HG03442 (cell line): ENCODE results near the gene PPP1R37.
A peak's percentile ranks its signal among the peaks of the same experiment; 100 is the strongest.

Experiments used
- ATAC-seq: cut with Tn5 transposase; IDR thresholded peaks from one replicate; pipeline ENCODE4 v1.9.1; 2021; ENCODE audit warnings: mild to moderate bottlenecking, moderate library complexity; ENCODE audit not compliant: unreplicated experiment

The PPP1R37 gene

DNA sequence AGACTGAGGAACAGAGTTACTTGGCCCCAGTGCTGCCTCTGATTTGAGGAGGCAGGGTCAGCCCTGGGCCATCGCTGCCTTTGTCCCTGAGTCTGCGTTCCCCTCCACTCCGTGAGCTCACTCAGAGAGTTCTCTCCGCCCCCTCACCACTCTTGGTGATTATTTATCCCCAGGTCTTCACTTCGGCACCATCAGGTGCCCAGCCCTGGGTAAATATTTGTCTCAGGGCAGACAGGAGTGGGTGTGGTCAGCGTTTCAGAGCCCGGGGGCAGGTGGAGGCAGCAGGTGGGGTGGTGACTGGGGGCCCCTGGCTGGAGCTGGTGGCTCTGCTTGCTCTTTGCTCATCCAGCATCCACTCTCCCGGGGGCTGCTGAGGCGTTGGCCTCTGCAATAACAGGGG is 20.6 kb downstream of the PPP1R37 start:
- ATAC-seq, result no peak

DNA sequence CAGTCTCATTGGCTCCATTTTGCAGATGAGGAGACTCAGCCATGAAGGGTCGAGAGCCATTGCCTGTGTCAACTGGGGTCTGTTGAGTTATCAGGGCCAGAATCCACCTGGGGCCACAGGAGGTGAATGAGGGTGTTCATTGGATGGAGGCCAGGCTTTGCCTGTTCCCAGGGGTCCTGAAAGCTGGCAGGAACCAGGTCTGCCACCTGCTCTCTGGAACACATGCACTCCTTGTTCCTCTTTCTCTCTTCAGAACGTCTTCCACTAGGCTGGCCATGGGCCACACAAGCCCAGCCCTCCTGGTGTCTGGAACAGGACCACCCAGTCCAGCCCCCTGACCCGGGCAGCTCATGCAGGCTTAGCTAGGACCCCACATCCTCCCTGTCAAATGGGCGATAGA is 21.1 kb downstream of the PPP1R37 start:
- no peak for ATAC-seq

DNA sequence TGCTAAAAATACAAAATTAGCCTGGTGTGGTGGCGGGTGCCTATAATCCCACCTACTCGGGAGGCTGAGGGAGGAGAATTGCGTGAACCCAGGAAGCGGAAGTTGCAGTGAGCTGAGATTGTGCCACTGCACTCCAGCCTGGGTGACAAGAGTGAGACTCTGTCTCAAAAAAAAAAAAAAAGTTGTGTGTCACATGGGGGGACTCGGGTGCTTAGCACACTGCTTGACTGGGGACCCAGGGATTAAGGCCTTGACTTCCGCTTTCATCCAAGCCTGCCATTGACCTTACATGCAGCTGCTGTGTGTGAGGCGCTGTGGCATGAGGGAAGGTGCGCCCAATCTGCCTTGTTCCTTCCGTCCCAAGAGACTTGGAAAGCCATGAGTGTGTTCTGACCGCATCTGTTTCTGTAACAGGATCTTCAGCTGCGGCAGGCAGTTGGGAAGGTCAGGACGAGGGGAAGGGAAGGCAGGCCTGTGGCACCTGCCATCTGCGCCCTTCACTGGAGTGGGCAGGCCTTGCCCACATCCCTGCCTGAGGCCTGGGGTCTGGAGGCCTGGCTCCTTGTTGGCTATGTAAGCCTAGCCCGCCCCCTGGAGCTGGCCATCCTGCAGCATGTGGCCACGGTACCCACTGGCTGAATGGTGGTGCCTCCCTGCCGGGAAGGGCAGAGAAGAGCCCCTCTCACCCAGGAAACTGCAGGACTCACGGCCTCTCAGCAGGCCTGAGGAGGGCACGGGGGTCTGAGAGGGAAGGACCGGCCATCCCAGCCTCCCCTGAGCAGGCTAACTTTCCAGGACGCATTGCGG is 23.0 kb downstream of the PPP1R37 start:
- ATAC-seq, result no peak

DNA sequence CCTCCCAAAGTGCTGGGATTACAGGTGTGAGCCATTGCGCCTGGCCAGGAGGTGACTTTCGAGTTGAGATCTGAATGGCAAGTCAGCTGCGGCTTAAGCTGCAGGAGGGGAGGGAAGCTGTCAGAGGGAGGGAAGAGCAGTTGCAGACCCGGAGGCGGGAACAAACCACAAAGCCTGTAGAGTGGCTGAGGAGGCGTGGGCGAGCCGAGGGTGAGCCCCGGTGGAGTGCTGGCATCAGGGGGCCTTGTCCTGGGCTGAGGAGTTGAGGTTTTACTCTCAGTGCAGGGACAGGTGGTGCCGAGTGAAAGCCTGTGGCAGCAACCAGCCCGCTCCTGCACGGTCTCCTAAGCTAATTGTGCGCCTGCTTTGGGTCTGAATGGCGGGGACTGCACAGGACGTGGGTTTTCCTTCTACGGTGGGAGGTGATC is 24.2 kb downstream of the PPP1R37 start:
- no peak for ATAC-seq

DNA sequence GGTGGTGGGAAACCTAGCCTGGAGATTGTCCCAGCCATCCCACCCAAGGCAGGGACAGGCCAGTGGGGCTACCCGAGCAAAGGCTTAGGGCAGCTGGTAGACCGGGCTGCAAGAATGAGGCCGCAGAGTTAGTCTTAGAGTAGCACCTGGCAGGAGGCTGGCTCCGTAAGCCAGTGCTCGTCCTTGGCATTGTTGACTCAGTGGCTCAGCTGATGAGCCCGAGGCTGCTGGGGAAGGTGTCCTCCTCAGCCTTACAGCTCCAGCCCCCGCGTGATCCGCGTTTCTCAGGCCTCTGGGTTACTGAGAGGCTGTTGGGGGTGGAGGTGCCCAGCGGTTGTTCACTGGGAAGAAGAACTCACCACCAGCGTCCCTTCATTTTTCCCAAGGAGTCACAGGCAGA is 24.7 kb downstream of the PPP1R37 start:
- no peak for ATAC-seq

DNA sequence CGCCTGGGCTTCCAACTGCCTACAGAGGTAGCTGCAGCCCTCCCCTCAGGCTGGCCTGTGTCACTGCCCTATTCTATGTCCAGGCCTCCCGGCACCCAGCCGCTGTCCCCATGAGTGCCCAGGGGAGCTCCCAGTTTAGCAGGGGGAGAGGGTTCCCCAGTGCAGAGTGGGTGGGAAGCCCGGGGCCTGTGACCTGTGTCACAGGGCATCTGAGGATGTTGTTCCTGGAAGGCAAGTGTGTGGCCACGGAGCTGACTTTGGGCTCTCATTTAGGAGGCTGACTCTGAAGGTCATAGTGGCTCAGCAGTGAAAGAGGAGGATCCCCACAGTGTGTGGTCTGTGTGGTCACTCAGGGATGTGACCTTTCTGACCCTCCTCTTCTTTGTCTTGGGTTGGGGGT is 25.1 kb downstream of the PPP1R37 start:
- no peak for ATAC-seq

DNA sequence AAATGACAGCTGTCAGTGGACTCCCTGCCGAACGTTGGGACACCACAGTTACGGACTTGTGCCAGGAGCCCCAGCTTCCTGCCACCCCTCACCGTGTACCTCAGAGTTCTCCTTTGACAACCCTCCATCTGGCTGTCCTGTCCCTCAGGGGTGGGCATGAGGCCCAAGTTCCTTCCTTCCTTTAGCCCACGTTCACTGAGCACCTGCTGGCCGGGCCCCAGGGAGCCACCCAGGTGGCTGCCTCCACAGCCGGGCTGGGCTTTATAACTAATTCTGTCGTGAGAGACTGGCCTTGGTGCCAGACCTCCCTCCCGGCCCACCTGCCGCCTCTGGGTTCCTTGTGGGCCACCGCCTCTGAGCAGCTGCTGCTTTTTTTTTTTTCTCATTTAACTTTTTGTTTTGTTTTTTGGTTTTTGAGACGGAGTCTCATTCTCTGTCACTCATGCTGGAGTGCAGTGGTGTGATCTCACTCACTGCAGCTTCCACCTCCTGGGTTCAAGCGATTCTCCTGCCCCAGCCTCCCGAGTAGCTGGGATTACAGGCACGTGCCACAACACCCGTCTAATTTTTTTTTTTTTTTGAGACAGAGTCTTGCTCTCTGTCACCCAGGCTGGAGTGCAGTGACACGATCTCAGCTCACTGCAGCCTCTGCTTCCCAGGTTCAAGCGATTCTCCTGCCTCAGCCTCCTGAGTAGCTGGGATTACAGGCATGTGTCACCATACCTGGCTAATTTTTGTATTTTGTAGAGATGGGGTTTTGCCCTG is 25.8 kb downstream of the PPP1R37 start:
- ATAC-seq, result peak; percentile 38

DNA sequence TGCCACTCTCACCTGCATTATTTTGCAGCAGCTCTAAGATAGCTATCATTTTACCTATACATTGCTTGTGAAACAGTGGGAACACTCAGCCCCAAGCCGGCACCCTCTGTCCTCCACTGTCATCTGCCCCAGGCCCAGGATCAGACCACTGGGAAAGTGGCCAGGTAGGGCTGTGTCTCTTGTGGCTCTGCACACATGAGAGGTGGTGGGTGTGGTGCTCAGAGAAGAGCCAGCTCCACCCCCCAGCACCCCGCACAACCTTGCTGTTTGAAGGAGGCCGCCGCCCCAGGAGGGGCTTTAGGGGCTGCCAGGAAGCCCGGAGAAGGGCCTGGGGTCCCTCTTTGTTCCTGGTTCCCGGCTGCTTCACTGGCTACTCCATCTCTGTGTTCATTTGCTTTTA is 26.6 kb downstream of the PPP1R37 start:
- no peak for ATAC-seq

DNA sequence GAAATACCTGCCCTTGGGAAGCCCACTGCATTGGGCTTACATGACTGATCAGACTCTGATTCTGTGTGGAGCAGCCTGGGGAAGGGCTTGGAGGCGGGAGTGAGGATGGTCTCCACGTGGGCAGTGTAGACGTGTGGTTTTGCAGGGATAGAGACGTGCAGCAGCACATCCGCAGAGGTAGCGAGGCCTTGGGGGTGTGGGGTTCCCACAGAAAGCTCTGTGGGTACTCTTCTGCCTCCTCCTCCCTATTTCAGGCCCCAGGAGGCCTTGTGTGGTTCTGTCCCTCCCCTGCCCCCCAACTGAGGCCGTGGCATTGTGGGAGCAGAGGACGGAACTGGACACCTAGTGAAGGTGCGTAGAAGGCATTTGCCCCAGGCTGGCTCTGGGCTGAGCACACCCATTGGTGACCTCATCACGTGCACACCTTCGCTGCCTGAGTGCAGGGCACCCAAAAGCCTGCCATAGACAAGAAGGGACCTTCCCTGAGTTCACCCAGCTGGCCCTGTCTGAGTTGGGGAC is 28.9 kb downstream of the PPP1R37 start:
- ATAC-seq, result no peak

DNA sequence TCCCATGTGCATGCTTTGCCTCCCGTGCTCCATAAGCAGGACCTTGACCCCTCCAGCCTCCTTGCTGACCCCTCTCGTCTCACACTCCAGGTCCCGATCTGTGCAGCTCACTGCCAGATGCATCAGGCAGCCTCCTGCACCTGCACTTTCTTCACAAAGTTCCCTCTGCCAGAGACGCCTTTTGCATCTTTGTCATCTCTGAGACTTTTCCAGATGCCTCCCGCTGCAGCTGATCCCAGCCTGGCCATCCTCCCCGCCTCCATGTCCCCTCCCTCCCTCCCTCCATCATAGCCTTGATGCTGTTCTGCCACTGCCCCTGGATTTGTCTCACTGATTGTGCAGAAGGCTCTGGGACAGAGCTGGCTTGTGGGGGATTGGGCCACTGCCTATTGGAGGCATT is 29.9 kb downstream of the PPP1R37 start:
- no peak for ATAC-seq

DNA sequence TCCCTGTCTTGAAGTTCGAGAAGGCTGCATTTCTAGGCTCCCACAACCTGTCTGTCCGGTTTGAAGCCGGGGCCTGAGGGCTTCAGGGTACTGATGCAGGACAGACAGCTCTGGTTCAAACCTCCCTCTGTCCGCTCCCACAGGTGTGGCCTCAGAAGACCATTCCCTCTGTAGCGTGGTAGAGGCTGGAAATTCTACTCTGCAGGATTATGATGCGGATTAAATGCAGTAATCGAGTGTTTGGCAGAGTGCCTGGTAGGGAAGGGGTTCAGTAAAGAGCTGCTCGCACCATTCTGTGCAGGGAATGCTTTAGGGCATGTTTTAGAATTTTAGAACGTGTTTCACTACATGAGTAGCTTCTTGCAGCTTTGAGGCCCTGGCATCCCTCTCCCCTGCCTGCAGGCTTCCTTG is 30.5 kb downstream of the PPP1R37 start:
- no peak for ATAC-seq

DNA sequence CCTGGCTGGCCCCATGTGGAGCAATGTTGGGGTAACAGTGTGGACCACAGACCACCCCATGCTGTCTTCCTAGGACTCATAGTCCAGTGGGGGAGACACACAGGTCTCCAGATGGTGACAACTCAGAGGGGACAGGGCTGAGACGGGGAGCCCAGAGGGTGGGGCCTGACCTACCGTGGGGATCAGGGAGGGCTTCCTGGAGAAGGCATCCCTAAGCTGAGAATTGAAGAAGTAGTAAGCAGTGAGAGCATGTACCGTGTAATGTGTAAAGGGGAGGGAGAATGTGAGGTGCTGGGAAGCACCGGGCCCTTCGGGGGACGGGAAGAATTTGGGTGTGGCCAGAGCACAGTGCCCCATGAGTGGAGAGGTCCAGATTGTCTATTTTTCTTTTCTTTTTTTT is 31.0 kb downstream of the PPP1R37 start:
- ATAC-seq, result no peak

DNA sequence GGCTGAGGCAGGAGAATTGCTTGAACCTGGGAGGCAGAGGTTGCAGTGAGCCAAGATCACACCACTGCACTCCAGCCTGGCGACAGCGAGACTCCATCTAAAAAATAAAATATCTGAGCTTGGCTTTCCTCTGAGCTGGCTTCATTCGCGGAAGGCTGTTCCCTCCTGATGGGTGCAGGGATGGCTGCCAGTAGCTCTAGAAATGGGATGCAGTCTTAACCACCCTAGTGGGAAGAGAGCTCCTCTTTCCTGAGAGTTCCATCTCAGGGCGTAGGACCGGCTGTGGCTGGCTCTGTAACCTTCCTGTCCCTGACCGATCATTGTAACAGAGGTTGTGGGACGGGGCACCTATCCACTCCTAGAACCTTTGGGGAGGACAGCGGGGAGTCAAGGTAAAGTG is 32.4 kb downstream of the PPP1R37 start:
- no peak for ATAC-seq

DNA sequence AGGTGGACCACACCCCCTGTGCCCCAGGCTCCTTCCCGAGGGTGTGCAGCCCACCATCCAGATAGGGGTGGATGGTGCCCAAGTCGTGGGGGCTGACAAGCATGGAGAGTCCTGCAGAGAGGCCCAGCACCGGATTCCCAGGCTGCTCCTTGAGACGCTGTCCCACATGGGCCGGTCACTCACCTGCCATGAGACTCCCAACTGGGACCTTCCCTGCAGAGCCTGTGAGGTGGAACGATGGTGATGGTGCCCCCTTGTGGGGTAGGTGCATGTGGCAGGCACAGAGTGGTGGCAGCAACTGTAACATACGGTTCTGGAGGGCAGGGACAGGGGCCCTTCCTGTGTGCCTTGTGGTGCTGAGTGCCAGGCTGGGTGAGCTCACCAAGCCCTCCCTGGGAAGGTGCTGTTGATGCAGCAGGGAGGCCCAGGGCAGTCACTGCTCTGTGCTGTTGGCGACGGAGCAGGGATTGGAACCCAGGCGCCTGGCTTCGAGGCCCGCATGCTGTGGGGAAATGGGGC is 33.1 kb downstream of the PPP1R37 start:
- no peak for ATAC-seq

DNA sequence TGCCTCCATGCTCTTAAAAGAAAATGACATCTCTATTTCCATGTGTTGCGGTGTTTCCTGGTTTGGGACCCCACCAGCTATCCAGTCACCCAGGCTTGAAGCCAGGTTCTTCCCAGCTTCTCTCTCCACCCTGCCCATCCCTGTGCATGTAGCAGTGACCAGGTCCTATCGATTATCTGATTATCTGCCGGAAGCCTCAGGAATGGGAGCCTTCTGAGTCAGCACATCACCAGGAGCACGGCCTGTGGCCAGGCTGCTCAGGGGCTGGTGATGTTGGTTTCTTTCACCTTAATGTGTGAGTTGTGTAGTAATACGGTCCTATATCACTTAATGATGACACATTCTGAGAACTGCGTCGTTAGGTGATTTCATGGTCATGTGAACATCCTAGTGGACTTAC is 33.7 kb downstream of the PPP1R37 start:
- no peak for ATAC-seq

DNA sequence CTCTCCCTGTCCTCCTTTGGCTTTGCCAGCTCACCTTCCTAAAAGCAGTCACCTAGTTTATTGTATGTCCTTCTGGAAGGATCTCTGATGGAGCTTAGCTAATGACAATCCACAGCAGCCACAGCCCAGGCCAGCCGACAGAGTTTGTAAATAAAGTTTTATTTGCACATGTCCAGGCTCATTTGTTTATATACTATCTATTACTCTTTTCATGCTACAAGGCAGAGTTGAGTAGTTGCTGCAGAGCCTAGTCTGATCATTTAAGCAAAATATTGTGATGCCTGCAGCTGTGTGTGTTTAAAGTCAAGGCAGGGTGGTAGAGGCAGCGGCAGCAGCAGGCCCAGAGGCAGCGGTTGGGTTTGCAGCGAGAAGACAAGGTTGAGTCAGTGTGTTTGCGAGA is 35.2 kb downstream of the PPP1R37 start:
- no peak for ATAC-seq

DNA sequence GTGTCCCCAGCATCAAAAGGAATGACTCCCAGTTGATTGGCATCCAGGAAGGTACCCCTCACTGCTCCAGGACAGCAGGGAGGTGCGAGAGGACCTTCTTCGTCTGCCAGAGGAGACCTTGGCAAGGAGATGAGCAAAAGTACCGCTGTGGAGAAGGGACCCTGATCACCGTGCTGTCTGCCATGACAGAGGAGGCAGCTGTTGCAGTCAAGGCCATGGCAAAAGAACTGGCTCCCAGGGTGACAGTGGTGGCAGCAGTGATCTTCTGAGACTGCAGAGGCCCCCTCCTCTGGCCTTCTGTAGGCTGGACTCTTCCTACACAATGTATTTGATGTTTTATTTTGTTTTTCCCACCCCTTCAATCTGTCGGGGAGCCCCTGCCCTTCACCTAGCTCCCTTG is 35.8 kb downstream of the PPP1R37 start:
- ATAC-seq, result no peak

DNA sequence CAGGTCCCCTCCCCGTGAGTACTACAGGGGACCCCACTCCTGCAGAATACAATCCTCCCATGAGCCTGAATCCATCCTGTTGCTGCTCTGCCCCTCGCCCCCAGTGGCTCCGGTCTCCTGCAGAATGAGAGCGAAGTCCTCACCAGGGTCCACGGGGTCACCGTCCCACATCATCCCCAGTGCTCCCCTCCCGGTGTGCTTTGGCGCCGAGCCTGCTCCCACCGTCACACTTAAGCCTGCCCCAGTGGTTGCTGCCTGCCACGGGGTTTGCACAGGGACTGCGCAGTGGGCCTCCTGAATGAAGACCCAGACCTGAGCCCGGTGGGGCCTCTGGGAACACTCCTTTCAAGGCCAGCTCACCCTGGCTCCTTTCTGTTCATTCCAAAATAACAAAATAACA is 37.3 kb downstream of the PPP1R37 start:
- no peak for ATAC-seq

DNA sequence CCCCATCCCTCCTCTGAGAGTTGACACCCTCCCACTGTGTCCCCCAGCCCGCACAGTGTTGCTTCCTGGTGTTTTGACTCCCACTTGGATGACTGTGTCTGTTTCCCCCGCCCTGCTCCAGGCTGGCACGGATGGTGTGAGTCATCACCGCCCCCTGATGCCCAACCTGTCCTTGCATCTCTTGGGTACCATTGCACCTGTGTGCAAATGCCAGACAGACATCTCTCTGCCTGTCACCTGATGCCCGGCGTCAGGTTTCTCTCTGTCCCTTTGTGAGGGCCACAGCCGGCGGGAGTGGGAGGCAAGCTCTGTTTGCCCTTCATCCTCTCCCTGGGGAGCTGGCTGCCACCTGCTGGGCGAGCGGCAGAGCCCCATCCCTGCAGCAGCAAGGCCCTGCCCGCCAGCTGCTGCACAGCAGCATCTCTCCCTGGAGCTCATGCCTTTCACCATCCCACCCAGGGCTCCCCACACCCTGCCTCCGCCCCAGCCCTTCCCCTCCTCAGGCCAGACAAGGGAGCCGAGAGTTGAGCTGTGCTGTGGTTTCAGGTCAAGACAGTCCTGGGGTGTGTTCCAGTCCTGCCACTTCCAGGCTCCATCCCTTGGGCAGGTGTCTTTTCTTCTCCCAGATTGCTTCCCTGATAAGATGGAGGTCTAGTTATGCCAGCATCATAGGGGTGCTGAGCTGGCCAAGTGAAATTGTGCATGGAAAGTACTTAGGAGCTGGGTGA is 38.1 kb downstream of the PPP1R37 start:
- no peak for ATAC-seq

DNA sequence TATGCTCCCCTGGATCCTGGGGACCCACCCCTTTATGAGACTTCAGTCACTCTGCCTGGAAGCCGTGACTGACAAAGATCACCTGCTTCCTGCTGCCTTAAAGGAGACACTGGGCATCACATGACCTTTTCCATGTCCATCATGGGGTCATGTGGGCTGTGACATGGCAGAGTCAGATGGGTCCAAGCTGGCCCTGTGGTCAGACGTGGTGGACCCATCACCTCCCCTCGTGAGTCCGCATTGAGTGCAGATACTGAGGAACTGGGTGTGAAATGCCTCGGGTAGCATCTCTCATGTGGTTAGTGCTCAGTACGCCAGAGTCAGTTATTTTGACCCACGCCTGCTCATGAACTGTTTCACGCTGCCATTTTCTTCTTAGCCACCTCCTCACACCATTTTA is 40.7 kb downstream of the PPP1R37 start:
- ATAC-seq, result no peak

DNA sequence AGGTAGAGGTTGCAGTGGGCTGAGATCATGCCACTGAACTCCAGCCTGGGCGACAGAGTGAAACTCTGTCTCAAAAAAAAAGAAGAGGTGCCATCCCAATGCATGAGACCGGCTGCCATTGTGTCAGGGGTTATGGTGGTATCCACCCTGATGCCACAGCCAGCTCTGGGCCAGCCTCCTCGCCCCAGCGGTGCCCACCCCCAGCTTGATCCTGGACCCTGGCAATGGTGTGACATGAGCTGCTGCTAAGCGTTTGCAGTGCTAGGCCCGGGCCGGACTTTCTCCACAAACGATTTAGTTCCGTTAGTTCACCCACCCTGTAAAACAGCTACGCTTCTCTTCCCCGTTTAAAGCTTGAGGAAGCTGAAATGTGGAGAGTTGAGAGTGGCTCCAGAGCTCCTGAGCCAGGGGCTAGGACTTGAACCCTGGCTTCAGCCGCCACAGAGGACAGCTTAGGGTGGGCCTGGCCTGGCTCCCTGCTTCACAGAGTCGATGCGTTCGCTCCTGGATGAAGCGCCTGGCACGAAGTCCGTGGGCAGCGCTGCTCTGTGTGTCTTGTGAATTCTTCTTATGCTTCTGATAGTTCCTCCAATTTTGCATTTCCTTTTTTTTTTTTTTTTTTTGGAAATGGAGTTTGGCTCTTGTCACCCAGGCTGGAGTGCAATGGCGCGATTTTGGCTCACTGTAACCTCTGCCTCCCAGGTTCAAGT is 42.4 kb downstream of the PPP1R37 start:
- ATAC-seq, result no peak
